HepG2 (cell line): ENCODE results near the gene PDE3B. TPM values are rescaled to one million over a fixed set of nuclear protein-coding genes. Genes with fewer than 3 reads are reported as not detected.

ENCODE experiments used
- ATAC-seq: fragments of 200-7000 bp; cut with Tn5 transposase; 3 replicates; pipeline ENCODE4 v1.9.1; 2020; ENCODE audit warnings: mild to moderate bottlenecking, moderate library complexity
- BruUV-seq: library from RNA; stranded (reverse); fragments of 400-500 nt; replicated peaks from 2 replicates; lab custom pipeline; 2021; lab: Mats Ljungman, UMichigan
- CTCF ChIA-PET: fragments of 300-600 bp; formaldehyde crosslinking; extraction: SDS; loops from one replicate; lab custom pipeline; 2021; ENCODE audit warnings: low total read pairs, inconsistent platforms, low intra/inter-chr PET ratio; lab: Yijun Ruan, JAX
- POLR2A ChIA-PET: fragments of 350-600 bp; sonication (Branson Sonifier 250); formaldehyde crosslinking; loops from one replicate; lab custom pipeline; 2020; ENCODE audit warnings: antibody characterized with exemption, inconsistent platforms; lab: Yijun Ruan, JAX
- DNase-seq: peaks from one replicate; pipeline ENCODE4 v3.0.0-alpha.2; 2015; ENCODE audit warnings: low spot score
- FAIRE-seq: peaks from 3 replicates; lab custom pipeline; 2011; peaks lifted over from hg19 to GRCh38; lab: Jason Lieb, UNC
- H2AFZ ChIP-seq: one replicate; pipeline ENCODE4 v1.6.1; 2011; ENCODE audit warnings: low read length, inconsistent platforms
- H3K27ac ChIP-seq: fragments of 300-600 bp; 3 replicates; pipeline ENCODE4 v1.8.0; 2011; ENCODE audit warnings: mixed run types, mild to moderate bottlenecking, mixed read lengths, low read length, inconsistent platforms; ENCODE audit not compliant: insufficient read depth; ENCODE audit errors: extremely low read length
- H3K27me3 ChIP-seq, 2 experiments: fragments of 200-600 bp in 1 of 2; 2 replicates in 1 of 2; 3 replicates in 1 of 2; pipeline versions ENCODE4 v1.6.0 to v1.8.0; 2011; ENCODE audit warnings: low read length in 2 of 2, mild to moderate bottlenecking in 2 of 2, moderate library complexity in 2 of 2, inconsistent platforms in 1 of 2; ENCODE audit not compliant: insufficient read depth in 2 of 2, control insufficient read depth in 1 of 2
- H3K36me3 ChIP-seq, 2 experiments: fragments of 200-600 bp in 1 of 2; replicated peaks in 1 of 2; 2 replicates in 1 of 2; 3 replicates in 1 of 2; pipeline versions ENCODE4 v1.5.1 to v1.8.0; 2011; ENCODE audit warnings: low read length in 2 of 2, inconsistent platforms in 1 of 2; ENCODE audit not compliant: insufficient read depth in 2 of 2, control insufficient read depth in 1 of 2
- H3K4me1 ChIP-seq: 2 replicates; pipeline ENCODE4 v1.5.1; 2012; ENCODE audit warnings: low read length, inconsistent platforms; ENCODE audit not compliant: insufficient read depth
- H3K4me2 ChIP-seq: 2 replicates; pipeline ENCODE4 v1.6.0; 2011; ENCODE audit warnings: low read depth, low read length, inconsistent platforms
- H3K4me3 ChIP-seq, 3 experiments: fragments of 200-600 bp in 1 of 3; sonication (generic), shearing (Covaris generic) in 1 of 3; replicated peaks in 1 of 3; 2 replicates each; pipeline ENCODE4 v1.5.1; 2011 to 2016; ENCODE audit warnings: low read length in 3 of 3, inconsistent platforms in 2 of 3, low read depth in 2 of 3, mild to moderate bottlenecking in 2 of 3, control low read depth in 1 of 3, mixed read lengths in 1 of 3; ENCODE audit not compliant: insufficient read depth in 1 of 3
- H3K79me2 ChIP-seq: one replicate; pipeline ENCODE4 v1.6.1; 2011; ENCODE audit warnings: low read length, inconsistent platforms; ENCODE audit not compliant: insufficient read depth
- H3K9ac ChIP-seq: 2 replicates; pipeline ENCODE4 v1.6.0; 2011; ENCODE audit warnings: mild to moderate bottlenecking, low read depth, low read length, inconsistent platforms; ENCODE audit not compliant: insufficient read depth
- H3K9me3 ChIP-seq: 2 replicates; pipeline ENCODE4 v1.5.1; 2012; ENCODE audit warnings: mild to moderate bottlenecking, low read length
- H4K20me1 ChIP-seq: 2 replicates; pipeline ENCODE4 v1.6.0; 2011; ENCODE audit warnings: inconsistent platforms, mild to moderate bottlenecking, low read length, moderate library complexity; ENCODE audit not compliant: insufficient read depth
- BCL6 ChIP-seq: IDR thresholded peaks from 2 replicates; pipeline ENCODE4 v1.6.1; 2016; ENCODE audit warnings: missing genetic modification reagents, missing compliant biosample characterization
- HOXA7 ChIP-seq: sonication (generic); formaldehyde crosslinking; IDR thresholded peaks from 2 replicates; pipeline ENCODE4 v1.8.1; 2022; ENCODE audit warnings: mild to moderate bottlenecking, missing genetic modification reagents, moderate library complexity
- MAFF ChIP-seq: IDR thresholded peaks from 2 replicates; pipeline ENCODE4 v1.6.1; 2011; ENCODE audit warnings: low read depth, low read length, improper control_type of control experiment
- SPEN ChIP-seq: sonication (generic); formaldehyde crosslinking; IDR thresholded peaks from 2 replicates; pipeline ENCODE4 v1.5.1; 2020; ENCODE audit warnings: low read depth, mild to moderate bottlenecking, missing genetic modification reagents
- SRF ChIP-seq: IDR thresholded peaks from 2 replicates; pipeline ENCODE4 v1.6.1; 2011; ENCODE audit warnings: mild to moderate bottlenecking, low read depth, low read length, moderate library complexity
- TAF15 ChIP-seq: fragments of 200-400 bp; formaldehyde crosslinking; IDR thresholded peaks from one replicate; pipeline ENCODE4 v1.6.1; 2018; ENCODE audit warnings: mild to moderate bottlenecking, low read depth, low read length; ENCODE audit not compliant: poor library complexity, severe bottlenecking
- TGIF2 ChIP-seq: IDR thresholded peaks from 2 replicates; pipeline ENCODE4 v1.6.1; 2016; ENCODE audit warnings: control low read depth, missing compliant biosample characterization
- THAP11 ChIP-seq: IDR thresholded peaks from 2 replicates; pipeline ENCODE4 v1.6.1; 2016; ENCODE audit warnings: missing biosample characterization, missing genetic modification reagents
- ZNF230 ChIP-seq: sonication (generic); formaldehyde crosslinking; IDR thresholded peaks from 2 replicates; pipeline ENCODE4 v1.4.0; 2020; ENCODE audit warnings: mild to moderate bottlenecking, missing genetic modification reagents
- ZNF232 ChIP-seq: sonication (generic); formaldehyde crosslinking; IDR thresholded peaks from 2 replicates; pipeline ENCODE4 v1.4.0; 2020; ENCODE audit warnings: missing genetic modification reagents, borderline replicate concordance
- ZNF329 ChIP-seq: sonication (generic); formaldehyde crosslinking; IDR thresholded peaks from 2 replicates; pipeline ENCODE4 v1.9.0; 2021; ENCODE audit warnings: low read depth, mild to moderate bottlenecking, missing genetic modification reagents
- ZNF556 ChIP-seq: sonication (generic); formaldehyde crosslinking; IDR thresholded peaks from 2 replicates; pipeline ENCODE4 v1.4.0; 2020; ENCODE audit warnings: mild to moderate bottlenecking, missing genetic modification reagents, borderline replicate concordance
- WGBS: methylation state at CpG from one replicate; pipeline ENCODE4 v1.1.6; 2017; ENCODE audit warnings: low lambda C conversion rate; 5-methylcytosine and 5-hydroxymethylcytosine counted together
- in situ Hi-C: cut with HindIII; loops from 2 replicates; pipeline ENCODE4 v1.10.0; 2017; ENCODE audit warnings: low pct_unique_long_range_greater_than_20kb; ENCODE audit not compliant: extremely low pct_ligation_motif_present
- intact Hi-C: fragments of 100-400 bp; cut with micrococcal nuclease; formaldehyde crosslinking; loops from one replicate; pipeline ENCODE4 v1.10.0; 2022; ENCODE audit not compliant: unreplicated experiment
- polyA plus RNA-seq, 8 experiments: library from polyadenylated mRNA; depleted of rRNA in 3 of 8; stranded (reverse) in 7 of 8; unstranded in 1 of 8; fragments of >200 nt; fragmentation: Illumina TruSeq in 4 of 8; extraction: Trizol in 4 of 8; gene quantifications; 2 replicates each; pipeline versions ENCODE4 v1.2.1 to v1.2.3, GENCODE V29; 2011 to 2016; ENCODE audit warnings: low read depth in 4 of 8, missing spikeins in 1 of 8, mixed read lengths in 1 of 8; ENCODE audit not compliant: insufficient read depth in 1 of 8
- total RNA-seq, 5 experiments: library from RNA; depleted of rRNA; stranded (reverse); fragments of >200 nt; fragmentation: Illumina TruSeq; extraction: Trizol; gene quantifications; 2 replicates each; pipeline ENCODE4 v1.2.3, GENCODE V29; 2016; ENCODE audit warnings: low read depth in 1 of 5
- TF ChIP-seq, protein P1 (sequence below): sonication (generic); formaldehyde crosslinking; IDR thresholded peaks from 2 replicates; pipeline ENCODE4 v1.8.0; 2022; ENCODE audit warnings: mild to moderate bottlenecking, missing genetic modification reagents
- TF ChIP-seq, protein P2 (sequence below): sonication (generic); formaldehyde crosslinking; IDR thresholded peaks from 2 replicates; pipeline ENCODE4 v1.5.1; 2020; ENCODE audit warnings: missing genetic modification reagents, mild to moderate bottlenecking, borderline replicate concordance
- TF ChIP-seq, protein P3 (sequence below): sonication (generic); formaldehyde crosslinking; IDR thresholded peaks from 2 replicates; pipeline ENCODE4 v1.4.0; 2020; ENCODE audit warnings: mild to moderate bottlenecking, missing genetic modification reagents

PDE3B gene
- total and polyA plus RNA-seq, 2 of the 13 experiments (the other 11 are each of a cell fraction or from before 2014, with no cell fraction given) = 14.1 to 26.5 TPM

DNA sequence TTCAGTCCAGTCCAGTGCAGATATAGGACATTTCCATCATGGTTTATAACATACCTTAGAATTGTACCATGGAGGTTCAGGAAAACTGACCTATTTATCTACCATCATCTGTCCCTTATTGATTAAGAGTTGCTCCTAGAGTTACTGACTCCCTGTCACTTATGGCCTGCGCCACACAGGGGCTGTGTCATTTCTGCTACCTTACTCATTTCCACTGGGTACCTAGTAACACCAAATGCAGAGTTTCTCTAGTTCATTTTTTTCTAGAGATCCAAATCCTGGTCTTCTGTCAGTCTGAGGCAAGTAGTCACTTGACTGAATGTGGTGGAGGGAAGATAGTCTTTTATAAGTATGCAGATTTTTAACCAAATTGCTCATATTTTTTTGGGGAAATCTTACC, 59.2 kb downstream of the PDE3B start:
- H3K4me1 ChIP-seq = no peaks in the 10 kb centered on the region
- no peak for TF ChIP-seq ZNF556
- no peak for TF ChIP-seq ZNF232 (CRISPR knock-in tag)
- no peak for TF ChIP-seq ZNF230
- no peak for TF ChIP-seq TAF15
- TF ChIP-seq SRF = no peak
- TF ChIP-seq SPEN (CRISPR knock-in tag) = no peak
- TF ChIP-seq ZNF329 (CRISPR knock-in tag) = no peak
- TF ChIP-seq, protein P1, sequence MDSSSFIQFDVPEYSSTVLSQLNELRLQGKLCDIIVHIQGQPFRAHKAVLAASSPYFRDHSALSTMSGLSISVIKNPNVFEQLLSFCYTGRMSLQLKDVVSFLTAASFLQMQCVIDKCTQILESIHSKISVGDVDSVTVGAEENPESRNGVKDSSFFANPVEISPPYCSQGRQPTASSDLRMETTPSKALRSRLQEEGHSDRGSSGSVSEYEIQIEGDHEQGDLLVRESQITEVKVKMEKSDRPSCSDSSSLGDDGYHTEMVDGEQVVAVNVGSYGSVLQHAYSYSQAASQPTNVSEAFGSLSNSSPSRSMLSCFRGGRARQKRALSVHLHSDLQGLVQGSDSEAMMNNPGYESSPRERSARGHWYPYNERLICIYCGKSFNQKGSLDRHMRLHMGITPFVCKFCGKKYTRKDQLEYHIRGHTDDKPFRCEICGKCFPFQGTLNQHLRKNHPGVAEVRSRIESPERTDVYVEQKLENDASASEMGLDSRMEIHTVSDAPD = no peak
- TF ChIP-seq, protein P2, sequence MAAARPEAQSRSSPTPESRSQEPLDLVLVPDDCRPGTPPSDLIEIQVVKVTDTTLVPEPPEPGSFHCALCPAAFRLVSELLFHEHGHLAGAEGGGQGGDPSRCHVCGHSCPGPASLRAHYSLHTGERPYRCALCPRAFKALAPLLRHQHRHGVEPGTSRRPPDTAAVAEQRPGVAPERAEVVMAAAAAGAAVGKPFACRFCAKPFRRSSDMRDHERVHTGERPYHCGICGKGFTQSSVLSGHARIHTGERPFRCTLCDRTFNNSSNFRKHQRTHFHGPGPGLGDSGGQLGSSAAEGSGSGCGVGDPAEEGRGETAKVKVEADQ (CRISPR knock-in tag) = no peak
- TF ChIP-seq, protein P3, sequence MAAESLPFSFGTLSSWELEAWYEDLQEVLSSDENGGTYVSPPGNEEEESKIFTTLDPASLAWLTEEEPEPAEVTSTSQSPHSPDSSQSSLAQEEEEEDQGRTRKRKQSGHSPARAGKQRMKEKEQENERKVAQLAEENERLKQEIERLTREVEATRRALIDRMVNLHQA = no peak
- no peak for TF ChIP-seq HOXA7 (CRISPR knock-in tag)
- no peak for TF ChIP-seq BCL6 (CRISPR knock-in tag)
- TF ChIP-seq MAFF = no peak
- TF ChIP-seq TGIF2 (CRISPR knock-in tag) = no peak
- TF ChIP-seq THAP11 (CRISPR knock-in tag) = no peak
- TF ChIP-seq, all 625 proteins: peak for 0
- Histone ChIP-seq H2AFZ (no peak overlapping the region), H3K9ac (no peak overlapping the region), H3K27ac (no peak overlapping the region), H3K4me2 (no peak overlapping the region), H3K27me3 (no peaks in the 10 kb centered on the region), H3K4me3 (no peak overlapping the region), H3K79me2 (peaks cover 68% of the 10 kb centered on the region), H4K20me1 (no peaks in the 10 kb centered on the region), H3K9me3 (peaks cover 28% of the 10 kb centered on the region), H3K36me3 (no peaks in the 10 kb centered on the region; a peak in 2 of 5 replicates)
- in situ Hi-C loops = no loop called here
- no peak for DNase-seq
- no TSS peak for BruUV-seq
- no peak for ATAC-seq
- no peak for FAIRE-seq
- 94% methylated on average over 1 of the region's 1 CpG for WGBS
- POLR2A ChIA-PET = no interaction called here
- CTCF ChIA-PET = no interaction called here
- intact Hi-C loops = no loop called here
